HCT116 (cell line): ENCODE data around the gene MT1X. TPM values are rescaled to one million over a fixed set of nuclear protein-coding genes. Genes with fewer than 3 reads are reported as not detected.

Source experiments
- ATAC-seq: fragments of 200-7000 bp; cut with Tn5 transposase; 2 replicates; pipeline ENCODE4 v1.9.1; 2020; ENCODE audit warnings: mild to moderate bottlenecking, moderate library complexity
- BruUV-seq: library from RNA; stranded (reverse); fragments of 400-500 nt; replicated peaks from 2 replicates; lab custom pipeline; 2021; lab: Mats Ljungman, UMichigan
- CTCF ChIA-PET: fragments of 300-600 bp; sonication (Branson Sonifier 250); formaldehyde crosslinking; loops from one replicate; lab custom pipeline; 2021; ENCODE audit warnings: antibody characterized with exemption; lab: Charles Lee
- POLR2A ChIA-PET: fragments of 300-600, 350-600 bp; sonication (Branson Sonifier 250); formaldehyde crosslinking; loops from one replicate; lab custom pipeline; 2021; ENCODE audit warnings: antibody characterized with exemption; lab: Charles Lee
- RAD21 ChIA-PET, 2 experiments: fragments of 300-600 bp; sonication (Branson Sonifier 250); formaldehyde crosslinking; loops; one replicate each; lab custom pipeline; 2023; ENCODE audit warnings: low total read pairs in 2 of 2; ENCODE audit not compliant: uncharacterized antibody in 2 of 2, unreplicated experiment in 2 of 2, low non-redundant PET in 1 of 2; lab: Charles Lee
- DNase-seq: peaks from one replicate; pipeline ENCODE4 v3.0.0-alpha.2; 2010; ENCODE audit warnings: low read depth, low spot score
- H2AFZ ChIP-seq: fragments of 200-600 bp; shearing (Covaris generic), sonication (generic); 2 replicates; pipeline ENCODE4 v1.6.1; 2017; ENCODE audit warnings: low read depth, mixed run types, mixed read lengths, antibody characterized with exemption, low read length; ENCODE audit not compliant: poor library complexity, severe bottlenecking
- H3K27ac ChIP-seq: 2 replicates; pipeline ENCODE4 v1.5.1; 2012; ENCODE audit warnings: low read depth, low read length
- H3K27me3 ChIP-seq: fragments of 200-600 bp; sonication (generic); 2 replicates; pipeline ENCODE4 v1.6.1; 2016; ENCODE audit warnings: mixed run types, low read length, mixed read lengths; ENCODE audit not compliant: insufficient read depth
- H3K36me3 ChIP-seq, 2 experiments: fragments of 200-500 bp in 1 of 2; fragments of 200-600 bp in 1 of 2; sonication (Bioruptor generic) in 1 of 2; sonication (generic) in 1 of 2; 2 replicates each; pipeline versions ENCODE4 v1.5.1 to v1.6.1; 2014 to 2016; ENCODE audit warnings: low read length in 2 of 2, inconsistent platforms in 1 of 2, mixed read lengths in 1 of 2, mixed run types in 1 of 2; ENCODE audit not compliant: insufficient read depth in 2 of 2, control insufficient read depth in 1 of 2
- H3K4me1 ChIP-seq, 2 experiments: fragments of 200-600 bp in 1 of 2; sonication (generic) in 1 of 2; 2 replicates each; pipeline versions ENCODE4 v1.5.1 to v1.6.1; 2012 to 2017; ENCODE audit warnings: low read length in 2 of 2, inconsistent platforms in 1 of 2, mild to moderate bottlenecking in 1 of 2, mixed read lengths in 1 of 2, mixed run types in 1 of 2, moderate library complexity in 1 of 2; ENCODE audit not compliant: insufficient read depth in 2 of 2, control insufficient read depth in 1 of 2
- H3K4me2 ChIP-seq: fragments of 200-600 bp; sonication (generic); 2 replicates; pipeline ENCODE4 v1.6.1; 2017; ENCODE audit warnings: mixed run types, low read length, mixed read lengths
- H3K4me3 ChIP-seq, 2 experiments: fragments of 200-600 bp in 1 of 2; sonication (generic) in 1 of 2; replicated peaks in 1 of 2; 2 replicates each; pipeline ENCODE4 v1.5.1; 2011 to 2016; ENCODE audit warnings: low read length in 2 of 2, control low read depth in 1 of 2, low read depth in 1 of 2, mild to moderate bottlenecking in 1 of 2, mixed read lengths in 1 of 2, mixed run types in 1 of 2
- H3K79me2 ChIP-seq: fragments of 200-600 bp; sonication (generic); 2 replicates; pipeline ENCODE4 v1.6.1; 2017; ENCODE audit warnings: mild to moderate bottlenecking, mixed run types, low read length, moderate library complexity, mixed read lengths; ENCODE audit not compliant: insufficient read depth
- H3K9ac ChIP-seq: fragments of 200-600 bp; sonication (generic); 2 replicates; pipeline ENCODE4 v1.6.1; 2016; ENCODE audit warnings: low read length, mixed read lengths
- H3K9me2 ChIP-seq: fragments of 200-600 bp; sonication (generic), shearing (Covaris generic); 2 replicates; pipeline ENCODE4 v1.6.1; 2017; ENCODE audit warnings: mixed run types, mild to moderate bottlenecking, moderate library complexity; ENCODE audit not compliant: insufficient read depth
- H3K9me3 ChIP-seq, 2 experiments: fragments of 200-500 bp in 1 of 2; fragments of 200-600 bp in 1 of 2; sonication (Bioruptor generic) in 1 of 2; sonication (generic) in 1 of 2; 2 replicates each; pipeline ENCODE4 v1.6.1; 2014 to 2017; ENCODE audit warnings: low read length in 2 of 2, mixed read lengths in 2 of 2, inconsistent platforms in 1 of 2, low read depth in 1 of 2, mild to moderate bottlenecking in 1 of 2, mixed run types in 1 of 2, moderate library complexity in 1 of 2; ENCODE audit not compliant: control insufficient read depth in 1 of 2, insufficient read depth in 1 of 2
- H4K20me1 ChIP-seq: fragments of 200-600 bp; sonication (generic), shearing (Covaris generic); 2 replicates; pipeline ENCODE4 v1.6.1; 2017; ENCODE audit warnings: mixed run types, mild to moderate bottlenecking, moderate library complexity; ENCODE audit not compliant: insufficient read depth
- CBX3 ChIP-seq: IDR thresholded peaks from 2 replicates; pipeline ENCODE4 v1.6.1; 2012; ENCODE audit warnings: low read depth
- CEBPB ChIP-seq: IDR thresholded peaks from 2 replicates; pipeline ENCODE4 v1.6.1; 2012; ENCODE audit warnings: low read depth
- EZH2phosphoT487 ChIP-seq: fragments of 200-600 bp; IDR thresholded peaks from 2 replicates; pipeline ENCODE4 v1.6.1; 2018; ENCODE audit warnings: antibody characterized with exemption, borderline replicate concordance
- JUND ChIP-seq: IDR thresholded peaks from 2 replicates; pipeline ENCODE4 v1.6.1; 2012
- RAD21 ChIP-seq: IDR thresholded peaks from 2 replicates; pipeline ENCODE4 v1.6.1; 2012; ENCODE audit warnings: low read depth, mild to moderate bottlenecking
- SIN3A ChIP-seq: IDR thresholded peaks from 2 replicates; pipeline ENCODE4 v1.6.1; 2012; ENCODE audit warnings: low read depth
- SRF ChIP-seq: IDR thresholded peaks from 2 replicates; pipeline ENCODE4 v1.6.1; 2012; ENCODE audit warnings: low read depth
- TCF7L2 ChIP-seq: IDR thresholded peaks from 2 replicates; pipeline ENCODE4 v1.7.0; 2011; ENCODE audit warnings: borderline replicate concordance, inconsistent platforms; ENCODE audit not compliant: insufficient read depth, insufficient read length; ENCODE audit errors: extremely low read depth
- ZFX ChIP-seq: fragments of 450-650 bp; IDR thresholded peaks from 2 replicates; pipeline ENCODE4 v1.6.1; 2017
- ZNF274 ChIP-seq: fragments of 200-500 bp; sonication (Bioruptor generic); IDR thresholded peaks from 2 replicates; pipeline ENCODE4 v1.6.1; 2014; ENCODE audit warnings: mild to moderate bottlenecking, low read depth, low read length, inconsistent platforms
- intact Hi-C: fragments of 100-400 bp; cut with micrococcal nuclease; formaldehyde crosslinking; loops from 2 replicates; pipeline ENCODE4 v1.10.0; 2022
- total RNA-seq: library from RNA; stranded (reverse); gene quantifications from one replicate; pipeline ENCODE4 v1.2.1, GENCODE V29; 2021; ENCODE audit not compliant: unreplicated experiment
- TF ChIP-seq, protein P1 (sequence below): IDR thresholded peaks from 2 replicates; pipeline ENCODE4 v1.6.1; 2011; ENCODE audit warnings: mild to moderate bottlenecking, low read length, moderate library complexity; ENCODE audit not compliant: insufficient replicate concordance; ENCODE audit errors: extremely low read depth
- TF ChIP-seq, protein P2 (sequence below), 3 experiments: fragments of 200-600 bp in 1 of 3; sonication (generic) in 1 of 3; IDR thresholded peaks in 2 of 3; conservative IDR thresholded peaks in 1 of 3; 2 replicates each; pipeline ENCODE4 v1.5.1; 2012 to 2017; ENCODE audit warnings: low read depth in 2 of 3, low read length in 2 of 3, antibody characterized with exemption in 1 of 3, borderline replicate concordance in 1 of 3, control low read depth in 1 of 3, mild to moderate bottlenecking in 1 of 3, mixed read lengths in 1 of 3, mixed run types in 1 of 3, moderate library complexity in 1 of 3; ENCODE audit not compliant: insufficient read depth in 1 of 3

Gene MT1X
- total RNA-seq, 1 experiment from 2014 or later: 50.2 TPM

DNA sequence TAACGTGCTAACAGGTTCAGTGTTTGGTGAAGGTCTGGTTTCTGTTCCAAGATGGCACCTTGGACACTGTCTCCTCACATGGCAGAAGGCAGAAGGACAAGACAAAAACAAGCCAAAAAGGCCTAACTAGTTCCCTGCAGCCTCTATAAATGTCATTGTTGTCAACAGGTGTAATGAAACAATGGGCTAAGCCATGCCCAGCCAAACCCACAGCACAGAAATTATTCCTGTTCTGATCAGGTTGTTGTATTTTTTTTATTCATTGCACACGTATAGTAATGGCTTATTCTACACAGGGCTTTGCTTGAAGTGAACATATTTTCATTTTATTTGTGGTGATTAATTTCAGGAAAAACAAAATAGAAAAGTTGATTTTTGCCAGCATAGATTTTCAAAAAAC is 31.5 kb downstream of the MT1X start:
- Histone ChIP-seq H3K4me2 (no peak overlapping the region), H4K20me1 (no peaks in the 10 kb centered on the region), H3K27me3 (no peaks in the 10 kb centered on the region), H3K36me3 (no peaks in the 10 kb centered on the region), H3K4me1 (no peaks in the 10 kb centered on the region), H3K79me2 (no peaks in the 10 kb centered on the region), H2AFZ (no peak overlapping the region), H3K9ac (no peak overlapping the region), H3K4me3 (no peak overlapping the region), H3K9me3 (no peaks in the 10 kb centered on the region), H3K27ac (no peak overlapping the region), H3K9me2 (no peaks in the 10 kb centered on the region)
- intact Hi-C loops: no loop called here
- ATAC-seq (no peak), DNase-seq (no peak)
- BruUV-seq: no TSS peak
- CTCF ChIA-PET: no interaction called here
- RAD21 ChIA-PET: interaction anchor here in 1 of 2 experiments (0.7 kb wide), 1 partner anchor 12 kb away, joined by 3 read pairs; no protein-coding TSS in a partner anchor
- POLR2A ChIA-PET: no interaction called here
- TF ChIP-seq SRF (no peak), RAD21 (no peak), TCF7L2 (no peak), EZH2phosphoT487 (no peak), CEBPB (no peak), SIN3A (no peak), ZNF274 (no peak), ZFX (no peak), CBX3 (no peak), JUND (no peak)
- TF ChIP-seq, protein P1, sequence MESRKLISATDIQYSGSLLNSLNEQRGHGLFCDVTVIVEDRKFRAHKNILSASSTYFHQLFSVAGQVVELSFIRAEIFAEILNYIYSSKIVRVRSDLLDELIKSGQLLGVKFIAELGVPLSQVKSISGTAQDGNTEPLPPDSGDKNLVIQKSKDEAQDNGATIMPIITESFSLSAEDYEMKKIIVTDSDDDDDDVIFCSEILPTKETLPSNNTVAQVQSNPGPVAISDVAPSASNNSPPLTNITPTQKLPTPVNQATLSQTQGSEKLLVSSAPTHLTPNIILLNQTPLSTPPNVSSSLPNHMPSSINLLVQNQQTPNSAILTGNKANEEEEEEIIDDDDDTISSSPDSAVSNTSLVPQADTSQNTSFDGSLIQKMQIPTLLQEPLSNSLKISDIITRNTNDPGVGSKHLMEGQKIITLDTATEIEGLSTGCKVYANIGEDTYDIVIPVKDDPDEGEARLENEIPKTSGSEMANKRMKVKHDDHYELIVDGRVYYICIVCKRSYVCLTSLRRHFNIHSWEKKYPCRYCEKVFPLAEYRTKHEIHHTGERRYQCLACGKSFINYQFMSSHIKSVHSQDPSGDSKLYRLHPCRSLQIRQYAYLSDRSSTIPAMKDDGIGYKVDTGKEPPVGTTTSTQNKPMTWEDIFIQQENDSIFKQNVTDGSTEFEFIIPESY: no peak
- TF ChIP-seq, protein P2, sequence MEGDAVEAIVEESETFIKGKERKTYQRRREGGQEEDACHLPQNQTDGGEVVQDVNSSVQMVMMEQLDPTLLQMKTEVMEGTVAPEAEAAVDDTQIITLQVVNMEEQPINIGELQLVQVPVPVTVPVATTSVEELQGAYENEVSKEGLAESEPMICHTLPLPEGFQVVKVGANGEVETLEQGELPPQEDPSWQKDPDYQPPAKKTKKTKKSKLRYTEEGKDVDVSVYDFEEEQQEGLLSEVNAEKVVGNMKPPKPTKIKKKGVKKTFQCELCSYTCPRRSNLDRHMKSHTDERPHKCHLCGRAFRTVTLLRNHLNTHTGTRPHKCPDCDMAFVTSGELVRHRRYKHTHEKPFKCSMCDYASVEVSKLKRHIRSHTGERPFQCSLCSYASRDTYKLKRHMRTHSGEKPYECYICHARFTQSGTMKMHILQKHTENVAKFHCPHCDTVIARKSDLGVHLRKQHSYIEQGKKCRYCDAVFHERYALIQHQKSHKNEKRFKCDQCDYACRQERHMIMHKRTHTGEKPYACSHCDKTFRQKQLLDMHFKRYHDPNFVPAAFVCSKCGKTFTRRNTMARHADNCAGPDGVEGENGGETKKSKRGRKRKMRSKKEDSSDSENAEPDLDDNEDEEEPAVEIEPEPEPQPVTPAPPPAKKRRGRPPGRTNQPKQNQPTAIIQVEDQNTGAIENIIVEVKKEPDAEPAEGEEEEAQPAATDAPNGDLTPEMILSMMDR (IDR thresholded peaks at IDR 0.05 in 2 of 3, conservative IDR thresholded peaks at IDR 0.05 in 1 of 3; ENCODE audit: borderline replicate concordance in 1 of 3, insufficient read depth in 1 of 3, low read depth in 2 of 3, low read length in 2 of 3): no peak
